Right forelimb (tissue), 1 donor: ENCODE data around the gene DNAJA3.

Source experiments
- DNase-seq: peaks from one replicate; pipeline ENCODE4 v3.0.0-alpha.2; 2018

DNAJA3 gene

GRCh38 chr16:4435337-4436067 lies 9.8 kb downstream of the DNAJA3 start:
- DNase-seq: no peak

DNA sequence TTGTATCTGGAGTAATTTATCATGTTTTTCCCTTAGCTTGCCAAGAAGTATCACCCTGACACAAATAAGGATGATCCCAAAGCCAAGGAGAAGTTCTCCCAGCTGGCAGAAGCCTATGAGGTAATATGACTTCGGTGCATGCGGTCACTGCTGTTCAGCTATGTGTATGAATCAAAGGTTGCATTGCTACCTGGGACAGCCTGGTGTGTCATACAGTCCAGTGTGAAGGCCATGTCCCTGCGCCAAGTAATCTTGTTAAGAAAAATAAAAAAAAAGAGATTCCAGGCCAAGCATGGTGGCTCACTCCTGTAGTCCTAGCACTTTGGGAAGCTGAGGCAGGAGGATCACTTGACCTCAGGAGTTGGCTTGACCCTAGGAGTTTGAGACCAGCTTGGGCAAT lies 11.7 kb downstream of the DNAJA3 start:
- no peak for DNase-seq

- DNase-seq: no peak
Measured at GRCh38 chr16:4442371-4442770, 16.7 kb downstream of the DNAJA3 start.

DNA sequence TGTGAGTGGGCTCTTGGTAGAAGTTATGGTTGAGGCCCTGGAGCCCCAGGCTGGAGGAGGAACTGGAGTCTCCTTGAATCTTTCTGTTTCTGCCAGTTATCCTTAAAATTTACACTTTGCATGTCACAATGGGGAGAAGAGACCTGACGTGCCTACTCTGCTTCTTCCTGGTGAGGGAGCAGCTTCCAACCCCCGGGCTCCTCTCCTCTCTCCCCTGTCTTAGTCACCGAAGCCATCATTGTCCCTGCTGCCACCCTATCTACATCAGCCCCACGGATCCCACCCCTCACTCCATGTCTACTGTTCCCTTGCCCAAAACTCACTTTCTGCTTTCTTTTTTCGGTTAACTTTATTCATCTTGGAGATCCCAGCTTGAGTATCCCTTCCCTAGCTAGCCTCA lies 17.6 kb downstream of the DNAJA3 start:
- DNase-seq: no peak

DNA sequence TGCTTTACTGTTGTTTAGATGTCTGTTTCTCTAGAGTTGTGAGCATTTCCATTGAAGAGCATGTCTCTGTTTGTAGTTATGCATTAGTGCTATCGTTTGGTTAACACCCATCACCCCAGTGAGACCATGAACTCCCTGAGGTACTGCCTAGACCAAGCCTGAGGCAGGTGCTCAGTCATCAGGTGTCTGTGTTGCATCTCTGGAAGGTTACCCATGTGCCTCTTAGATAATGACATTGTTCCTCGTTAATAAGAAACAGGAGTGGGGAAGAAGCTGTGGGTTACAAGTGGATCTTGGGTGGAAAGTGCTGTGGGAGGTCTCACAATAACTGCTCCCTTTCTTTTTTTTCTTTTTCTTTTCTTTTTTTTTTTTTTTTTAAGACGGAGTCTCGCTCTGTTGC lies 18.3 kb downstream of the DNAJA3 start:
- DNase-seq: no peak

- no peak for DNase-seq
Measured at GRCh38 chr16:4450430-4450829, 24.8 kb downstream of the DNAJA3 start.

DNA sequence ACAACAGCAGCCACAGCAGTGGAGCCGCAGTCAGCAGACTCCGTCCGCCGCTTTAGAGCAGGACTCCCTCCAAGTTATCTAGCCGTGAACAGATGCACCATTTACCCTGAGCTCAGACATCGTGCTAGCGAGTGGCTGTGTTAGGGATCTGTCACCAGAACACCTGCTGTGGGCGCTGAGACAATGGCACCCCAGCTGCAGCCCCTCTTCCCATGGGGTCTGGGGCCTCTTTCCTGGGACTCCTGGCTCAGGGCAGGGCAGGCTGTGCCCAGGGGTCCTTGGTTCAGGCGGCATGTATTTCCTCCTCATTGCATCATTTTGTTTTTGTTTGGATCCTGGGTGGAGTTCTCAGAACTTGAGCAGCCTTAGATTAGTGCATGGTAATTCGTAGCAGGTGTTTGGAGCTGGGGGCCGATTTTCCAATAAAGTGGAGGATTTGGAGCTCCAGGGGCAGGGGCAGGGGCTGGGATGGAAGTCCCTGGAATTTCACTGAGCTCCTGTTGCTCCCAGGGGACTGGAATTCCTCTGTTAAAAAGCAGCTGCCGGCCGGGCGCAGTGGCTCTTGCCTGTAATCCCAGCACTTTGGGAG lies 25.4 kb downstream of the DNAJA3 start:
- no peak for DNase-seq

DNA sequence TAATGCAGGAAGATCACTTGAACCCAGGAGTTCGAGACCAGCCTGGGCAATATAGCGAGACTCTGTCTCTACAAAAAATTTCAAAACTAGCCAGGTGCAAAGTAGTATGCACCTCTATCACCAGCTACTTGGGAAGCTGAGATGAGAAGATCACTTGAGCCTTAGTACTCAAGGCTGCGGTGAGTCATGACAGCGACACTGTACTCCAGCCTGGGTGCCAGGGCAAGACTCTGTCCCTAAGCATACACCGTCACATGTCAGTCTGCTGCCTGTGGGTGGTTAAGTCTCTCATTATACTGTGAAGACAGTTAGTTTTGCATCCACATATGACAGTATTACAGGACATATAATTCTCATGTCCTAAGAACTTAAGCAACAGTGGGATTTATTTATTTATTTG lies 27.0 kb downstream of the DNAJA3 start:
- no peak for DNase-seq

GRCh38 chr16:4454623-4455022 lies 29.0 kb downstream of the DNAJA3 start:
- DNase-seq: no peak

GRCh38 chr16:4455081-4455480 lies 29.4 kb downstream of the DNAJA3 start:
- no peak for DNase-seq

- no peak for DNase-seq
Measured at GRCh38 chr16:4455951-4456350, 30.3 kb downstream of the DNAJA3 start.

GRCh38 chr16:4460936-4461249 lies 35.2 kb downstream of the DNAJA3 start:
- no peak for DNase-seq

DNA sequence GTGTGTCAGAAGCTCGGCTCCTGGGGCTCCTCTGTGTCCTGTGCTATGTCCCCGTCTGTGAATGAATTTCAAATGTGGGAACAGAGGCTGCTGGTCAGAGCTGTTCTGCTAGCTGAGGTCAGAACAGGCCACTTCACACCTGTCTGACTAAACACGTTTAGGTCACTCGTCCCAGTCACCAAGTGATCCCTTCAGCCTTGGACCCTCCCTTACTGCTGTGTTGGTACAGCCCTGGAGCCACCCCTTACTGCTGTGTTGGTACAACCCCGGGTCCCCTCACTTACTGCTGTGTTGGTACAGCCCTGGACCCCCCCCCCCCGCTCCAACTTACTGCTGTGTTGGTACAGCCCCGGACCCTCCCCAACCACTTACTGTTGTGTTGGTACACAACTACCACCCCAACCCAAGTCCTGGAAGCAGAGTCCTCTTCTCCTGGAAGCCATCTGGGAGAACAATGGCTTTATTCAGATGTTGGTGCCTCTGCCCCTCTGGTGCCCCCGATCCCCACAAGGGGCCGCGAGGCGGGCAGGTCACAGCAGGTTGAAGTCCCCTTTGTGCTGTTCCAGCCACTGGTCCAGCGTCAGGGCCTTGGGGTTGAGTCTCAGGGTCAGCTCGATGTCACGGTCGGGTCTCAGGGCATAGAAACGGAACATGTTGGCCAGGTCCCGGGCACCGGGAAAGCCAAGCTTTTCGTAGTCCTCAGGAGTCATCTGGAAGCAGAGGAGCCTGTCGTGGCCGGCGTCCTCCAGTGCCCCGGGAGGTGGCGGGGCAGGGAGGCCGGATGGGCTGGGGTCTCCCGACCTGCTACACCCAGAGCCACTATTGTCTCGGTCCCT lies 35.8 kb downstream of the DNAJA3 start:
- no peak for DNase-seq

- DNase-seq: no peak
Measured at GRCh38 chr16:4463522-4464163, 38.0 kb downstream of the DNAJA3 start.

- no peak for DNase-seq
Measured at GRCh38 chr16:4465977-4466779, 40.5 kb downstream of the DNAJA3 start.

- no peak for DNase-seq
Measured at GRCh38 chr16:4467916-4468315, 42.2 kb downstream of the DNAJA3 start.

DNA sequence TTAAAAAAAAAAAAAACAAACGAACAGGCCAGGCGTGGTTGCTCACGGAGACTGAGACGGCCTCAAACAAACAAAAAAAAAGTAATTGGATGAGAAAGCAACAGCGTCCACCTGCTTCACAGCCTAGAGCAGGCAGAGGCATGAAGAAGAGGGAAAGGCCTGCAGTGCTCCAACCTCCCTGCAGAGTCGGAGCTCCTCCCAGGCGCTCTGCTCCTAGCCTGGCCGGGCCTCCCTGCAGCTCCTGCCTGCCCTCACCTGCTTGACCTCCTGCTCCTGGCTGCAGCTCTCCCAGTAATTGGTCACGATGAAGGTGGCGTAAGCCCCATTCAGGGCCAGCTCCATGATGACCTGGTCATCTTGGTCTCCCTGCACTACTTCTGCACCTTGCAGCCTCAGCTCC lies 43.3 kb downstream of the DNAJA3 start:
- no peak for DNase-seq

- DNase-seq: no peak
Measured at GRCh38 chr16:4471869-4472268, 46.2 kb downstream of the DNAJA3 start.

DNA sequence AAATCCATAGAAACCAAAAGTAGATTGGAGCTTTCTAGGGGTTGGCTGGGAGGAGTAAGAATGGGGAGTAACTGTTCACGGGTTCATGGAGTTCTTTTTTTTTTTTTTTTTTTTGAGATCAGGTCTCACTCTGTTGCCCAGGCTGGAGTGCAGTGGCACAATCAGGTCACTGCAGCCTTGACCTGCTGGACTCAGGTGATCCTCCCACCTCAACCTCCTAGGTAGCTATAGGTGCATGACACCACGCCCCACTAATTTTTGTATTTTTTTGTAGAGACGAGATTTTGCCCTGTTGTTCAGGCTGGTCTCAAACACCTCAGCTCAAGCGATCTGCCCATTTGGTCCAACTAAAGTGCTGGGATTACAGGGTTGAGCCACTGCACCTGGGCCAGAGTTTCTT lies 47.2 kb downstream of the DNAJA3 start:
- no peak for DNase-seq

DNA sequence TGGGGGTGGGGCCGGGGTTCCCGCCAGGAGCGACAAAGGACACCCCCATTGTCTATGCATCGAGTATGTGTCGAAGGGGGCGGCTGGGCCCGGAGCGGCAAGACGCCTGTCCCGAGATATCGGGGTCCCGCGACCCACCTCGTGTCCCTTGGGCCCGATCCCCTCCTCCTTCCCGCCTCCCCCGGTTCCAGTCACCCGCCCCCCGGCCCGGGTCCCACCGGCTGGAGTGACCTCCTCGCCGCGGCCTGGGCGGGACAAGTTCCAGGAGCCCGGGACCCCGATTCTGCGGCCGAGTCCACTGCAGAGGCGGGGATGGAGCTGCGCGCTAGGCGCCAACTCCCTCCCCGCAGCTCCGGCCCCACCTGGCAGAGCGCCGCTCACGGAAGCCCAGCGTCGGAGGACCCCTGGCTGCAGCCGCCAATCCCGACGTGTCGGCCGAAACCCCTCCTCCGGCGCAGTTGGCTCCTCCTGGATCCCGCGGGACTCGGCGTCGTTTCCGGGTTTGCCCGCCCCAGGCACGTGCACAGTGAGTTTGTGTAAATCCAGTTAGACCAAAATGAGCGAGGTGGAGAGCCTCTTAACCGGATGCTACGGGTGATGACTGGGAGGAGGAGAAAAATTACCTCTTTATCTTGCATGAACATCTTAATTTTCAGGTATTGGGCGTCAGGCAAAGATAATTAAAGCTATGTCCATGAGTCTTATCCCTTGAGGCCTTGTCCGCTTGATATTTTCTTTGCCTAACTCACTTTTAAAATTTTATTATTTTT lies 48.7 kb downstream of the DNAJA3 start, which contains the start of gene NMRAL1:
Gene NMRAL1, minus strand, starts transcription at position 434 of the 770 bp plus-strand sequence. CDS start 493 bp downstream, outside the sequence.
- peak; percentile 97 for DNase-seq

GRCh38 chr16:4475880-4476788 lies 50.5 kb downstream of the DNAJA3 start, which contains the start of gene HMOX2:
TSS of gene HMOX2 (plus strand) at chr16:4476398. CDS start at chr16:4505525, 29,127 bp downstream.
- DNase-seq: peak; percentile 94
